Upper lobe of left lung (tissue), 4 donors: Measurements from ENCODE around the gene MITF.

Experiments
- CTCF ChIP-seq, 6 experiments: fragments of 450-650 bp in 4 of 6; fragments of 200-600 bp in 2 of 6; sonication (generic) in 2 of 6; IDR thresholded peaks; one replicate each; pipeline ENCODE4 v1.5.1; 2016 to 2019; ENCODE audit warnings: antibody characterized with exemption in 6 of 6
- POLR2A ChIP-seq, 4 donors: fragments of 450-650 bp; IDR thresholded peaks; one replicate each; pipeline ENCODE4 v1.5.1; 2016 to 2017; ENCODE audit warnings: antibody characterized with exemption in 4 of 4, mild to moderate bottlenecking in 2 of 4

DNA sequence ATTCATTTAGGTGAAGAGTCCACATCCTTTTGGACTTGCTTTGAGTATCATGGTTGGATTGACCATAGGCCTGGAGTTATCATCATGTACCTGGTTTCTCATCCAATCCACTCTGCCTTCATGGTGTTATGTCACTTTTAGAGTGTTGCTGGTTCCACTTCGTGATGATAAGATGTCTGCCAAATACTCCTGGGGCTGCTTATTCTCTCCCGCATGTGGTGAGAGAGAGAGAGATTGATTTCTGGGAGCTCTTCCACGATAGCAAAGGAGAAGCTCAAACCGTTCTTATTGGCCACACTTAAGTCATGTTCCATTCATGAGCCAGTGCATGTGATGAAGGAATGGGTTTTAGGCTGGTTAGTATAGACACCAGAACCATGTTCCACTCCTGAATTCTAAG, 47.6 kb downstream of the MITF start:
- TF ChIP-seq CTCF (IDR thresholded peaks at IDR 0.05): no peak
- no peak for TF ChIP-seq POLR2A (IDR thresholded peaks at IDR 0.05)
